Erythroblast (primary cell): ENCODE measurements around the gene SORT1.

Experiments used
- GATA1 ChIP-seq: IDR thresholded peaks from 2 replicates; pipeline ENCODE4 v1.6.1; 2011; ENCODE audit warnings: low read depth, mild to moderate bottlenecking, control low read depth, low read length, moderate library complexity
- POLR2A ChIP-seq: IDR thresholded peaks from 2 replicates; pipeline ENCODE4 v1.6.1; 2011; ENCODE audit warnings: mild to moderate bottlenecking, low read length

DNA sequence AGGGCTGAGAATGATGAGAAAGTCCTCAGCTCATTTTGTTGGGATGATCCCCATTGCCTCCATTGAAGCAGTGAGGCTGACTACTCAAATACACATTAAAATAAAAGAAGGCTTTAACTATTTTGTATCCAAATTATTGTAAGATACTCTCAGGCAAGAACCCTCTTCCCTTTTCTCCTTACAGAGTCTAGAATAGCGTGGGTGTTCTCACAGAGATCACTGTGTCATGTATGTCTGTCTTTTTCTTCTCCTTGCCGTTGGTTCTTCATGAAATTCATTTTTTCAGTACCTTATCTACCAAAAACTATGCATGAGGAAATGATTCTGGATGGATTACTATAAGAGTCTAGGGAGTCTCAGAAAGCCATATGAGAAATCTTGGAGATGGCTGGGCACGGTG is 30.1 kb downstream of the SORT1 start:
- TF ChIP-seq POLR2A = no peak
- TF ChIP-seq GATA1 = no peak
